IPS-NIHi11 (cell line): Measurements from ENCODE around the gene APMAP.
A peak's percentile ranks its signal among the peaks of the same experiment; 100 is the strongest.
"Not testable (repeated sequence)": the region's sequence is repeated elsewhere in the genome, so short reads cannot be mapped to it uniquely, and the experiment has no call there.

Experiments used
- DNase-seq: peaks from one replicate; pipeline ENCODE4 v3.0.0; 2012; ENCODE audit warnings: mixed read lengths, low spot score

APMAP gene

GRCh38 chr20:25006431-25007167 is 14.0 kb upstream of the APMAP start:
- DNase-seq, result no peak

GRCh38 chr20:25005661-25006060 is 13.1 kb upstream of the APMAP start:
- no peak for DNase-seq

GRCh38 chr20:25005220-25005619 is 12.7 kb upstream of the APMAP start:
- DNase-seq, result no peak

GRCh38 chr20:25003002-25003401 is 10.5 kb upstream of the APMAP start:
- DNase-seq, result no peak

GRCh38 chr20:25001323-25001722 is 8.8 kb upstream of the APMAP start:
- DNase-seq, result not testable (repeated sequence)

- DNase-seq, result no peak
Measured at GRCh38 chr20:25000268-25000801, 7.8 kb upstream of the APMAP start.

GRCh38 chr20:24999568-24999967 is 7.0 kb upstream of the APMAP start:
- no peak for DNase-seq

GRCh38 chr20:24998631-24999445 is 6.3 kb upstream of the APMAP start:
- DNase-seq, result no peak

GRCh38 chr20:24998121-24998520 is 5.6 kb upstream of the APMAP start:
- DNase-seq, result no peak

- no peak for DNase-seq
Measured at GRCh38 chr20:24996449-24997377, 4.2 kb upstream of the APMAP start.

GRCh38 chr20:24995741-24996448 is 3.3 kb upstream of the APMAP start:
- DNase-seq, result no peak

- DNase-seq, result peak; percentile 82
Measured at GRCh38 chr20:24994470-24995368, 2.2 kb upstream of the APMAP start.

GRCh38 chr20:24994186-24994465 is 1.6 kb upstream of the APMAP start:
- no peak for DNase-seq

- DNase-seq, result no peak
Measured at GRCh38 chr20:24993337-24994185, 1.0 kb upstream of the APMAP start.

- DNase-seq, result peak; percentile 54
Measured at GRCh38 chr20:24991897-24992486, 559 bp downstream of the APMAP start.

- DNase-seq, result no peak
Measured at GRCh38 chr20:24990810-24991252, 1.7 kb downstream of the APMAP start.

- DNase-seq, result no peak
Measured at GRCh38 chr20:24989162-24989561, 3.4 kb downstream of the APMAP start.

- no peak for DNase-seq
Measured at GRCh38 chr20:24987873-24988835, 4.4 kb downstream of the APMAP start.
